H1 (cell line): Measurements from ENCODE around the gene RHOU. TPM values are rescaled to one million over a fixed set of nuclear protein-coding genes. Genes with fewer than 3 reads are reported as not detected.

Source experiments
- CTCF ChIA-PET: fragments of 300-600 bp; sonication (Branson Sonifier 250); formaldehyde crosslinking; loops from one replicate; lab custom pipeline; 2021; ENCODE audit not compliant: partially characterized antibody; lab: Charles Lee
- POLR2A ChIA-PET: fragments of 300-600 bp; sonication (Branson Sonifier 250); formaldehyde crosslinking; loops from one replicate; lab custom pipeline; 2021; ENCODE audit warnings: inconsistent platforms; ENCODE audit not compliant: partially characterized antibody; lab: Charles Lee
- DNase-seq, 2 experiments: peaks; one replicate each; pipeline versions ENCODE4 v3.0.0 to v3.0.0-alpha.2; 2010 to 2022; ENCODE audit warnings: low spot score in 2 of 2, low read depth in 1 of 2, mixed read lengths in 1 of 2
- FAIRE-seq: peaks from 2 replicates; lab custom pipeline; 2011; peaks lifted over from hg19 to GRCh38; lab: Jason Lieb, UNC
- H2AFZ ChIP-seq: 2 replicates; pipeline ENCODE4 v1.8.1; 2012; ENCODE audit warnings: low read length, inconsistent platforms
- H2AK5ac ChIP-seq: 2 replicates; pipeline ENCODE4 v1.6.1; 2013; ENCODE audit warnings: low read depth, low read length
- H2BK120ac ChIP-seq: replicated peaks from 2 replicates; pipeline ENCODE3; 2013; ENCODE audit warnings: low read depth, low read length, inconsistent platforms
- H2BK12ac ChIP-seq: 2 replicates; pipeline ENCODE4 v1.6.1; 2013; ENCODE audit warnings: low read depth, low read length
- H2BK15ac ChIP-seq: 2 replicates; pipeline ENCODE4 v1.6.1; 2013; ENCODE audit warnings: low read length
- H2BK20ac ChIP-seq: 2 replicates; pipeline ENCODE4 v1.6.1; 2013; ENCODE audit warnings: low read length
- H2BK5ac ChIP-seq: 2 replicates; pipeline ENCODE4 v1.6.1; 2013; ENCODE audit warnings: low read depth, low read length
- H3K14ac ChIP-seq: 2 replicates; pipeline ENCODE4 v1.6.1; 2013; ENCODE audit warnings: inconsistent platforms; ENCODE audit not compliant: insufficient read length
- H3K18ac ChIP-seq: 2 replicates; pipeline ENCODE4 v1.6.1; 2013; ENCODE audit warnings: low read length; ENCODE audit errors: extremely low read depth
- H3K23ac ChIP-seq: 2 replicates; pipeline ENCODE4 v1.6.1; 2013; ENCODE audit warnings: inconsistent platforms; ENCODE audit not compliant: insufficient read length
- H3K23me2 ChIP-seq: 2 replicates; pipeline ENCODE4 v1.6.1; 2013; ENCODE audit warnings: low read depth, low read length
- H3K27ac ChIP-seq: 2 replicates; pipeline ENCODE4 v1.6.1; 2011; ENCODE audit warnings: low read depth, low read length, inconsistent platforms
- H3K27me3 ChIP-seq, 4 experiments: replicated peaks in 1 of 4; 1 replicate in 1 of 4; 2 replicates in 3 of 4; pipeline versions ENCODE4 v1.6.1 to v1.8.1; 2011 to 2013; ENCODE audit warnings: low read length in 3 of 4, mild to moderate bottlenecking in 3 of 4, inconsistent platforms in 2 of 4, mixed read lengths in 2 of 4, moderate library complexity in 1 of 4; ENCODE audit not compliant: control insufficient read depth in 3 of 4, insufficient read depth in 3 of 4; ENCODE audit errors: extremely low read depth in 1 of 4
- H3K36me3 ChIP-seq, 4 experiments: 2 replicates each; pipeline versions ENCODE4 v1.6.1 to v1.8.1; 2011 to 2013; ENCODE audit warnings: mild to moderate bottlenecking in 4 of 4, low read length in 3 of 4, moderate library complexity in 2 of 4, control low read depth in 1 of 4, inconsistent platforms in 1 of 4; ENCODE audit not compliant: insufficient read depth in 4 of 4, control insufficient read depth in 2 of 4
- H3K4ac ChIP-seq: replicated peaks from 2 replicates; pipeline ENCODE3; 2013; ENCODE audit warnings: low read length, low read depth, mixed read lengths, inconsistent platforms; ENCODE audit not compliant: insufficient read length
- H3K4me1 ChIP-seq, 4 experiments: replicated peaks in 1 of 4; 1 replicate in 1 of 4; 2 replicates in 3 of 4; pipeline versions ENCODE4 v1.6.1 to v1.8.1; 2011 to 2013; ENCODE audit warnings: low read length in 3 of 4, inconsistent platforms in 2 of 4, mixed read lengths in 1 of 4; ENCODE audit not compliant: insufficient read depth in 4 of 4, control insufficient read depth in 3 of 4
- H3K4me2 ChIP-seq, 2 experiments: 2 replicates each; pipeline versions ENCODE4 v1.6.1 to v1.8.1; 2011 to 2013; ENCODE audit warnings: low read depth in 2 of 2, low read length in 2 of 2, control low read depth in 1 of 2, inconsistent platforms in 1 of 2, mild to moderate bottlenecking in 1 of 2; ENCODE audit not compliant: insufficient read depth in 1 of 2
- H3K4me3 ChIP-seq, 4 experiments: fragments of 200-600, 300-600 bp in 1 of 4; sonication (generic), shearing (Covaris generic), sonication (Bioruptor Twin) in 1 of 4; 2 replicates each; pipeline versions ENCODE4 v1.5.1 to v1.8.1; 2011 to 2016; ENCODE audit warnings: low read length in 4 of 4, low read depth in 3 of 4, control low read depth in 2 of 4, inconsistent platforms in 2 of 4, mild to moderate bottlenecking in 2 of 4, mixed read lengths in 1 of 4, moderate library complexity in 1 of 4; ENCODE audit not compliant: insufficient read depth in 2 of 4; ENCODE audit errors: extremely low read depth in 1 of 4
- H3K56ac ChIP-seq: replicated peaks from 2 replicates; pipeline ENCODE3; 2013; ENCODE audit warnings: low read depth, mild to moderate bottlenecking, mixed read lengths, low read length, inconsistent platforms; ENCODE audit not compliant: insufficient read length
- H3K79me1 ChIP-seq: 2 replicates; pipeline ENCODE4 v1.6.1; 2013; ENCODE audit warnings: low read depth, low read length, control low read depth
- H3K79me2 ChIP-seq, 2 experiments: 2 replicates each; pipeline versions ENCODE4 v1.6.1 to v1.8.1; 2012 to 2013; ENCODE audit warnings: low read length in 2 of 2, mild to moderate bottlenecking in 2 of 2, inconsistent platforms in 1 of 2; ENCODE audit not compliant: insufficient read depth in 2 of 2, control insufficient read depth in 1 of 2
- H3K9ac ChIP-seq, 4 experiments: replicated peaks in 1 of 4; 1 replicate in 1 of 4; 2 replicates in 3 of 4; pipeline versions ENCODE4 v1.6.1 to v1.8.1; 2011 to 2013; ENCODE audit warnings: low read depth in 3 of 4, low read length in 3 of 4, control low read depth in 2 of 4, mild to moderate bottlenecking in 2 of 4, moderate library complexity in 2 of 4, inconsistent platforms in 1 of 4; ENCODE audit errors: extremely low read depth in 1 of 4
- H3K9me3 ChIP-seq, 2 experiments: 2 replicates each; pipeline versions ENCODE4 v1.6.1 to v1.8.1; 2012 to 2013; ENCODE audit warnings: mild to moderate bottlenecking in 2 of 2, moderate library complexity in 2 of 2, control low read depth in 1 of 2, inconsistent platforms in 1 of 2, low read depth in 1 of 2, low read length in 1 of 2, mixed read lengths in 1 of 2; ENCODE audit not compliant: insufficient read depth in 2 of 2
- H4K20me1 ChIP-seq, 2 experiments: replicated peaks in 1 of 2; 2 replicates each; pipeline versions ENCODE3 to v1.8.1; 2011 to 2013; ENCODE audit warnings: inconsistent platforms in 2 of 2, low read length in 2 of 2, mild to moderate bottlenecking in 1 of 2; ENCODE audit not compliant: insufficient read depth in 2 of 2, control insufficient read depth in 1 of 2
- H4K5ac ChIP-seq: 2 replicates; pipeline ENCODE4 v1.6.1; 2013; ENCODE audit warnings: low read length, low read depth, mixed read lengths, inconsistent platforms; ENCODE audit not compliant: insufficient read length
- H4K8ac ChIP-seq: 2 replicates; pipeline ENCODE4 v1.8.0; 2013; ENCODE audit warnings: mild to moderate bottlenecking, moderate library complexity, low read length, inconsistent platforms; ENCODE audit not compliant: insufficient read depth; ENCODE audit errors: extremely low read depth
- H4K91ac ChIP-seq: replicated peaks from 2 replicates; pipeline ENCODE3; 2013; ENCODE audit warnings: low read length, mixed read lengths, inconsistent platforms; ENCODE audit not compliant: insufficient read length
- BCL11A ChIP-seq, 2 experiments: IDR thresholded peaks; one replicate each; pipeline ENCODE4 v1.6.1; 2011; ENCODE audit warnings: low read depth in 2 of 2, low read length in 2 of 2, mild to moderate bottlenecking in 2 of 2
- CBX8 ChIP-seq: fragments of 300-800, 300-1000 bp; sonication (generic); IDR thresholded peaks from 2 replicates; pipeline ENCODE4 v1.7.1; 2016; ENCODE audit warnings: low read depth, low read length, borderline replicate concordance
- EZH2 ChIP-seq: fragments of 200-600 bp; sonication (generic); IDR thresholded peaks from 2 replicates; pipeline ENCODE4 v1.7.1; 2012; ENCODE audit warnings: low read depth, mild to moderate bottlenecking, moderate library complexity, low read length, inconsistent platforms; ENCODE audit not compliant: severe bottlenecking
- JUN ChIP-seq: IDR thresholded peaks from 2 replicates; pipeline ENCODE4 v1.6.1; 2011; ENCODE audit warnings: low read depth, mild to moderate bottlenecking, improper control_type of control experiment, low read length
- PHF8 ChIP-seq: fragments of 200-600 bp; sonication (generic); conservative IDR thresholded peaks from 2 replicates; pipeline ENCODE4 v1.7.1; 2012; ENCODE audit warnings: low read depth, mild to moderate bottlenecking, inconsistent platforms, low read length, moderate library complexity
- POLR2A ChIP-seq, 2 experiments: IDR thresholded peaks; 1 replicate in 1 of 2; 2 replicates in 1 of 2; pipeline ENCODE4 v1.6.1; 2011; ENCODE audit warnings: low read depth in 2 of 2, low read length in 2 of 2, mild to moderate bottlenecking in 2 of 2; ENCODE audit errors: control extremely low read depth in 1 of 2
- POU5F1 ChIP-seq: IDR thresholded peaks from 2 replicates; pipeline ENCODE4 v1.6.1; 2011; ENCODE audit warnings: low read depth, mild to moderate bottlenecking, low read length, moderate library complexity
- RAD21 ChIP-seq, 2 experiments: IDR thresholded peaks in 1 of 2; conservative IDR thresholded peaks in 1 of 2; 2 replicates each; pipeline ENCODE4 v1.6.1; 2011; ENCODE audit warnings: low read depth in 2 of 2, low read length in 2 of 2, improper control_type of control experiment in 1 of 2, inconsistent platforms in 1 of 2, mild to moderate bottlenecking in 1 of 2, moderate library complexity in 1 of 2
- RFX5 ChIP-seq: IDR thresholded peaks from 2 replicates; pipeline ENCODE4 v1.6.1; 2011; ENCODE audit warnings: low read depth, low read length, improper control_type of control experiment, borderline replicate concordance
- RXRA ChIP-seq: IDR thresholded peaks from 2 replicates; pipeline ENCODE4 v1.6.1; 2011; ENCODE audit warnings: low read depth, mild to moderate bottlenecking, low read length, moderate library complexity; ENCODE audit not compliant: insufficient read depth
- TAF7 ChIP-seq: optimal IDR thresholded peaks from 2 replicates; pipeline ENCODE3; 2011; ENCODE audit warnings: low read depth, mild to moderate bottlenecking, inconsistent platforms, low read length, moderate library complexity, borderline replicate concordance
- TBP ChIP-seq: IDR thresholded peaks from 2 replicates; pipeline ENCODE4 v1.6.1; 2011; ENCODE audit warnings: low read depth, low read length, improper control_type of control experiment
- ZNF274 ChIP-seq: IDR thresholded peaks from 2 replicates; pipeline ENCODE4 v1.7.0; 2012; ENCODE audit warnings: low read length, borderline replicate concordance; ENCODE audit errors: extremely low read depth
- WGBS, 2 experiments: shearing (Covaris generic) in 1 of 2; methylation state at CpG; one replicate each; pipeline versions ENCODE4 v1.1.6 to v1.1.7; 2013 to 2015; ENCODE audit warnings: low lambda C conversion rate in 2 of 2, mixed read lengths in 2 of 2, inconsistent platforms in 1 of 2, low coverage in 1 of 2, missing lambda C conversion rate in 1 of 2; ENCODE audit not compliant: insufficient replicate concordance in 2 of 2, insufficient coverage in 1 of 2, insufficient read length in 1 of 2; ENCODE audit errors: extremely low coverage in 1 of 2, missing lambda C conversion rate in 1 of 2; 5-methylcytosine and 5-hydroxymethylcytosine counted together
- polyA plus RNA-seq, 7 experiments: library from polyadenylated mRNA; depleted of rRNA in 3 of 7; stranded (reverse) in 5 of 7; unstranded in 2 of 7; fragments of >200 nt in 5 of 7; fragments of 200-250 nt in 2 of 7; gene quantifications; 1 replicate in 5 of 7; 2 replicates in 1 of 7; 4 replicates in 1 of 7; pipeline versions ENCODE4 v1.2.1 to v1.2.3, GENCODE V29; 2011 to 2013; ENCODE audit warnings: missing spikeins in 2 of 7, mixed read lengths in 2 of 7
- total RNA-seq: library from RNA; stranded (reverse); fragmentation: NEBNext Ultra II Directional; extraction: Animal tissue kit (Norgen Biotek cat#: 25700); gene quantifications from 2 replicates; pipeline ENCODE4 v1.2.1, GENCODE V29; 2021

Gene RHOU
- total and polyA plus RNA-seq, 2 of the 8 experiments (the other 6 are each of a cell fraction or from before 2014, with no cell fraction given) = 3.0 to 3.4 TPM

DNA sequence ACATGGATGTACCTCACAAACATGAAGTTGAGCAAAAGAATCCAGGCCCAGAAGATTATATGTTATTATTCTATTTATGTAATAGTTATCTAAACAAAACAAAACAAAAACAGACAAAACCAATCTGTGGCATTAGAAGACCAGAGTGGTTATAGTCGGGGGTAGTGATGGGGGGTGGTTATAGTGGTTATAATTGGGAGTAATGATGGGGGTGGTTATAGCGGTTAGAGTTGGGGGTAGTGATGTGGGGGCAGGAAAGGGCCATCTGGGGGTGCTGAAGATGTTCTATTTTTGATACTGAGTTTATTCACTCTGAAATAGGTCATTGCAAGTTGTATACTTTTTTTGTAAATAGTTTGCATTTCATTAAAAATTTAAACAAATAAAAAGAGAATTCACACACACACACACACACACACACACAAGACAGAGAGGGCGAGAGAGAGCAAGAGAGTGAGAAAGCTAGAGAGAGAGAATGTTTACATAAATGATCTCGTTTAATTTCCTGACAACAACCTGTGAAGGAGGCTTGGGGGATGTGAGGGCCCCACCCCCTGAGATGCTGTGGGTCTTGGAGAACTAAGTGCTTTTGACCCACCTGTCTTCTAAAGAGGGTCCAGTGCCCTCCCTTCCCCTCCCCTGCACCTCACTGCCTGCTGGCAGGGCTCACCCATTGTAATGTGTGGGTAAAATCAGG is 37.4 kb downstream of the RHOU start:
- Histone ChIP-seq H3K27me3 (no peaks in the 10 kb centered on the region), H3K56ac (no peak overlapping the region), H3K36me3 (no peaks in the 10 kb centered on the region), H4K91ac (no peak overlapping the region), H2BK5ac (no peak overlapping the region), H3K18ac (no peak overlapping the region), H2AK5ac (no peak overlapping the region), H3K23me2 (no peaks in the 10 kb centered on the region), H2BK12ac (no peak overlapping the region), H3K4ac (no peak overlapping the region), H3K79me1 (no peaks in the 10 kb centered on the region), H2BK20ac (no peak overlapping the region), H2AFZ (no peak overlapping the region), H2BK15ac (no peak overlapping the region), H3K23ac (no peak overlapping the region), H3K27ac (no peak overlapping the region), H4K8ac (no peak overlapping the region), H3K9me3 (peaks cover 0 to 3% of the 10 kb centered on the region in 2 experiments; a peak in 1 of 4 replicates), H3K79me2 (no peaks in the 10 kb centered on the region), H4K5ac (no peak overlapping the region), H3K4me2 (no peak overlapping the region), H3K4me1 (no peaks in the 10 kb centered on the region), H3K9ac (no peak overlapping the region), H2BK120ac (no peak overlapping the region), H3K14ac (no peak overlapping the region), H4K20me1 (no peaks in the 10 kb centered on the region), H3K4me3 (no peak overlapping the region)
- WGBS, 2 experiments = 73% methylated on average over 4 of the region's 4 CpGs; no CpG with 5 or more reads in 1 of the 2 experiments
- POLR2A ChIA-PET = no interaction called here
- FAIRE-seq = no peak
- DNase-seq = no peak
- CTCF ChIA-PET = interaction anchor here (1.1 kb wide), 1 partner anchor 31 kb away, joined by 3 read pairs; no protein-coding TSS in a partner anchor
- no peak for TF ChIP-seq PHF8
- no peak for TF ChIP-seq TBP
- TF ChIP-seq RAD21 (IDR thresholded peaks at IDR 0.05 in 1 of 2, conservative IDR thresholded peaks at IDR 0.05 in 1 of 2; ENCODE audit: low read depth in 2 of 2, low read length in 2 of 2) = no peak
- no peak for TF ChIP-seq TAF7
- no peak for TF ChIP-seq JUN
- no peak for TF ChIP-seq CBX8
- TF ChIP-seq POU5F1 = no peak
- no peak for TF ChIP-seq RXRA
- TF ChIP-seq POLR2A (IDR thresholded peaks at IDR 0.05; ENCODE audit: control extremely low read depth in 1 of 2, low read depth in 2 of 2, low read length in 2 of 2) = no peak
- TF ChIP-seq RFX5 = no peak
- no peak for TF ChIP-seq EZH2
- no peak for TF ChIP-seq ZNF274
- no peak for TF ChIP-seq BCL11A (IDR thresholded peaks at IDR 0.05; ENCODE audit: low read depth in 2 of 2, low read length in 2 of 2)
